GM19452 (cell line): ENCODE measurements around the gene MRGPRD.

Experiments used
- ATAC-seq: cut with Tn5 transposase; IDR thresholded peaks from one replicate; pipeline ENCODE4 v1.9.1; 2021; ENCODE audit not compliant: unreplicated experiment

Gene MRGPRD

GRCh38 chr11:68933605-68934320, 47.0 kb downstream of the MRGPRD start:
- ATAC-seq: no peak

GRCh38 chr11:68932933-68933577, 47.7 kb downstream of the MRGPRD start:
- no peak for ATAC-seq

GRCh38 chr11:68932358-68932757, 48.4 kb downstream of the MRGPRD start:
- ATAC-seq: no peak

GRCh38 chr11:68931911-68932310, 48.9 kb downstream of the MRGPRD start:
- ATAC-seq: no peak

- no peak for ATAC-seq
These were observed 49.6 kb downstream of the MRGPRD start for GRCh38 chr11:68930991-68931855.
